WTC11 (cell line): ENCODE results near the gene RGSL1. TPM values are rescaled to one million over a fixed set of nuclear protein-coding genes. Genes with fewer than 3 reads are reported as not detected.

Source experiments
- ATAC-seq: fragments of 200-7000 bp; cut with Tn5 transposase; 2 replicates; pipeline ENCODE4 v1.10.0; 2021; ENCODE audit warnings: mild to moderate bottlenecking, moderate library complexity
- CTCF ChIA-PET: fragments of 300-600 bp; sonication (Branson Sonifier 250); formaldehyde crosslinking; loops from one replicate; lab custom pipeline; 2021; ENCODE audit warnings: antibody characterized with exemption; lab: Charles Lee
- POLR2A ChIA-PET: fragments of 350-600 bp; sonication (Branson Sonifier 250); formaldehyde crosslinking; loops from one replicate; lab custom pipeline; 2021; ENCODE audit warnings: antibody characterized with exemption; lab: Charles Lee
- DNase-seq: peaks from one replicate; pipeline ENCODE4 v3.0.0; 2021; ENCODE audit warnings: low spot score
- H3K27ac Mint-ChIP-seq: 2 replicates; pipeline ENCODE4 v1.8.0; 2021; ENCODE audit warnings: mixed read lengths
- H3K27me3 Mint-ChIP-seq: 2 replicates; pipeline ENCODE4 v1.8.0; 2021; ENCODE audit warnings: low read depth, mild to moderate bottlenecking, moderate library complexity, mixed read lengths
- H3K36me3 Mint-ChIP-seq: 2 replicates; pipeline ENCODE4 v1.8.0; 2021; ENCODE audit warnings: mixed read lengths
- H3K4me1 Mint-ChIP-seq: 2 replicates; pipeline ENCODE4 v1.8.0; 2022; ENCODE audit warnings: mixed read lengths
- H3K4me3 Mint-ChIP-seq: 2 replicates; pipeline ENCODE4 v1.8.0; 2021; ENCODE audit warnings: mild to moderate bottlenecking, moderate library complexity, mixed read lengths
- H3K9me3 Mint-ChIP-seq: 2 replicates; pipeline ENCODE4 v1.8.0; 2021; ENCODE audit warnings: mixed read lengths
- ETV6 ChIP-seq: sonication (generic); formaldehyde crosslinking; IDR thresholded peaks from 2 replicates; pipeline ENCODE4 v1.8.1; 2022; ENCODE audit warnings: mild to moderate bottlenecking, missing genetic modification reagents
- SMAD4 ChIP-seq: sonication (generic); formaldehyde crosslinking; IDR thresholded peaks from 2 replicates; pipeline ENCODE4 v1.8.0; 2022; ENCODE audit warnings: mild to moderate bottlenecking, missing genetic modification reagents
- SOX15 ChIP-seq: fragments of 250-450 bp; sonication (Bioruptor Pico); IDR thresholded peaks from 2 replicates; pipeline ENCODE4 v1.9.0; 2021; ENCODE audit warnings: mild to moderate bottlenecking
- ZNF121 ChIP-seq: sonication (generic); formaldehyde crosslinking; IDR thresholded peaks from 2 replicates; pipeline ENCODE4 v1.8.0; 2023; ENCODE audit warnings: missing genetic modification reagents
- ZNF138 ChIP-seq: sonication (generic); formaldehyde crosslinking; conservative IDR thresholded peaks from 2 replicates; pipeline ENCODE4 v1.8.1; 2022; ENCODE audit warnings: mild to moderate bottlenecking, moderate library complexity, missing genetic modification reagents
- ZNF219 ChIP-seq: sonication (generic); formaldehyde crosslinking; IDR thresholded peaks from 2 replicates; pipeline ENCODE4 v1.8.0; 2023; ENCODE audit warnings: missing genetic modification reagents, mild to moderate bottlenecking, borderline replicate concordance
- ZNF317 ChIP-seq: sonication (generic); formaldehyde crosslinking; IDR thresholded peaks from 2 replicates; pipeline ENCODE4 v1.8.1; 2023; ENCODE audit warnings: low read depth, mild to moderate bottlenecking, moderate library complexity, missing genetic modification reagents, borderline replicate concordance
- ZNF396 ChIP-seq: fragments of 250-450 bp; sonication (Bioruptor Pico); IDR thresholded peaks from 2 replicates; pipeline ENCODE4 v1.8.0; 2021; ENCODE audit warnings: mild to moderate bottlenecking, moderate library complexity, borderline replicate concordance
- ZNF416 ChIP-seq: fragments of 250-450 bp; sonication (Bioruptor Pico); IDR thresholded peaks from 2 replicates; pipeline ENCODE4 v1.9.0; 2021; ENCODE audit warnings: mild to moderate bottlenecking, inconsistent platforms
- ZNF423 ChIP-seq: fragments of 250-450 bp; sonication (Bioruptor Pico); IDR thresholded peaks from 2 replicates; pipeline ENCODE4 v2.1.2; 2022; ENCODE audit warnings: mild to moderate bottlenecking, moderate library complexity
- total RNA-seq: library from RNA; stranded (reverse); gene quantifications from 3 replicates; pipeline ENCODE4 v1.2.3, GENCODE V29; 2021
- TF ChIP-seq, protein P1 (sequence below): sonication (generic); formaldehyde crosslinking; IDR thresholded peaks from 2 replicates; pipeline ENCODE4 v1.8.1; 2022; ENCODE audit warnings: missing genetic modification reagents, borderline replicate concordance
- TF ChIP-seq, protein P2 (sequence below): sonication (generic); formaldehyde crosslinking; IDR thresholded peaks from 2 replicates; pipeline ENCODE4 v1.8.1; 2022; ENCODE audit warnings: mild to moderate bottlenecking, missing genetic modification reagents, moderate library complexity, borderline replicate concordance
- TF ChIP-seq, protein P3 (sequence below): fragments of 250-450 bp; sonication (Bioruptor Pico); IDR thresholded peaks from 2 replicates; pipeline ENCODE4 v2.1.2; 2022; ENCODE audit warnings: mild to moderate bottlenecking, moderate library complexity
- TF ChIP-seq, protein P4 (sequence below): sonication (generic); formaldehyde crosslinking; IDR thresholded peaks from 2 replicates; pipeline ENCODE4 v1.8.0; 2022; ENCODE audit warnings: missing genetic modification reagents
- TF ChIP-seq, protein P5 (sequence below): fragments of 250-450 bp; sonication (Bioruptor Pico); IDR thresholded peaks from 2 replicates; pipeline ENCODE4 v1.8.0; 2021; ENCODE audit warnings: mild to moderate bottlenecking
- TF ChIP-seq, protein P6 (sequence below): sonication (generic); formaldehyde crosslinking; IDR thresholded peaks from 2 replicates; pipeline ENCODE4 v1.8.0; 2023; ENCODE audit warnings: missing genetic modification reagents

Gene RGSL1
- total RNA-seq, 1 experiment from 2014 or later: not detected

DNA sequence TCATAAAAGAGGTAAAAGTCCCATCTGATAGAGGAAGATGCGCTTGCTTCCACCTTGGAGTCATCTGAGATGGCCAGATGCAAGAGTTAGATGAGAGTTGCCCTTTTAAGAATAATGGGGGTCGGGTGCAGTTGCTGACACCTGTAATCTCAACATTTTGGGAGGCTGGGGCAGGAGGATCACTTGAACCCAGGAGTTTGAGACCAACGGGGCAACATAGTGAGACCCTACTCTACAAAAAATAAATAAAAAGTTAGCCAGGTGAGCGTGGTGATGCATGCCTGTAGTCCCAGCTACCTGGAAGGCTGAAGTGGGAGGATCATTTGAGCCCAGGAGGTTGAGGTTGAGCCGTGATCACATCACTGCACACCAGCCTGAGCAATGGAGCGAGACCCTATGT is 36.0 kb upstream of the RGSL1 start:
- peaks cover 5% of the 10 kb centered on the region; the same call in 1 of the 2 replicates for H3K9me3 Mint-ChIP-seq
- no peak for DNase-seq
- no peak overlapping the region for H3K4me3 Mint-ChIP-seq
- H3K36me3 Mint-ChIP-seq: no peaks in the 10 kb centered on the region
- no peak overlapping the region for H3K27ac Mint-ChIP-seq
- no peaks in the 10 kb centered on the region for H3K27me3 Mint-ChIP-seq
- H3K4me1 Mint-ChIP-seq: peaks cover 2% of the 10 kb centered on the region; the same call in 1 of the 2 replicates
- ATAC-seq: no peak
- ChIA-PET CTCF (no interaction called here), POLR2A (no interaction called here)
- peak; percentile 62 for TF ChIP-seq ZNF121 (CRISPR knock-in tag)
- no peak for TF ChIP-seq ZNF138 (CRISPR knock-in tag)

DNA sequence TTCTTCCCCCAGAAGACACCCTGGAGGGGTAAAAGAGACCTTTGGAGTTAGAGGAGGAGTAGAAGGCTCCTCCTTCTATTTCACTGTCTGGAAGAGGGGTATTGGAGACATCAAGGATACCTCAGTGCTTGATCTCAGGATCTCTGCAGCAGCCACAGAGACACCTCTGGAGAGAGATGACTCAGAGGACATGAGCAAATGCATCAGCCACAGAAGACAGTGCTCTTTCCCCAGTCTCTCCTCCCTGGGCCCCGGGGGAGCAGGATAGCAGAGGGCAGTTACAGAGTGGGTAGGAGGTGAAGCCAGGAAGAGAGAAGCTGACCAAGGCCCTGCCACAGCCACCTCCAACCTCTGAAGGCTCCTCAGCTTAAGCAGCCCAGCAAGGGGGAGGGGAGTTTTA is 34.2 kb upstream of the RGSL1 start:
- no peak overlapping the region for H3K27ac Mint-ChIP-seq
- ATAC-seq: no peak
- DNase-seq: no peak
- TF ChIP-seq, protein P1, sequence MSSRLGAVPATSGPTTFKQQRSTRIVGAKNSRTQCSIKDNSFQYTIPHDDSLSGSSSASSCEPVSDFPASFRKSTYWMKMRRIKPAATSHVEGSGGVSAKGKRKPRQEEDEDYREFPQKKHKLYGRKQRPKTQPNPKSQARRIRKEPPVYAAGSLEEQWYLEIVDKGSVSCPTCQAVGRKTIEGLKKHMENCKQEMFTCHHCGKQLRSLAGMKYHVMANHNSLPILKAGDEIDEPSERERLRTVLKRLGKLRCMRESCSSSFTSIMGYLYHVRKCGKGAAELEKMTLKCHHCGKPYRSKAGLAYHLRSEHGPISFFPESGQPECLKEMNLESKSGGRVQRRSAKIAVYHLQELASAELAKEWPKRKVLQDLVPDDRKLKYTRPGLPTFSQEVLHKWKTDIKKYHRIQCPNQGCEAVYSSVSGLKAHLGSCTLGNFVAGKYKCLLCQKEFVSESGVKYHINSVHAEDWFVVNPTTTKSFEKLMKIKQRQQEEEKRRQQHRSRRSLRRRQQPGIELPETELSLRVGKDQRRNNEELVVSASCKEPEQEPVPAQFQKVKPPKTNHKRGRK: no peak
- TF ChIP-seq, protein P2, sequence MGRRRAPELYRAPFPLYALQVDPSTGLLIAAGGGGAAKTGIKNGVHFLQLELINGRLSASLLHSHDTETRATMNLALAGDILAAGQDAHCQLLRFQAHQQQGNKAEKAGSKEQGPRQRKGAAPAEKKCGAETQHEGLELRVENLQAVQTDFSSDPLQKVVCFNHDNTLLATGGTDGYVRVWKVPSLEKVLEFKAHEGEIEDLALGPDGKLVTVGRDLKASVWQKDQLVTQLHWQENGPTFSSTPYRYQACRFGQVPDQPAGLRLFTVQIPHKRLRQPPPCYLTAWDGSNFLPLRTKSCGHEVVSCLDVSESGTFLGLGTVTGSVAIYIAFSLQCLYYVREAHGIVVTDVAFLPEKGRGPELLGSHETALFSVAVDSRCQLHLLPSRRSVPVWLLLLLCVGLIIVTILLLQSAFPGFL (CRISPR knock-in tag): no peak
- TF ChIP-seq ZNF317 (CRISPR knock-in tag) (no peak), SMAD4 (CRISPR knock-in tag) (no peak)
- TF ChIP-seq, protein P3, sequence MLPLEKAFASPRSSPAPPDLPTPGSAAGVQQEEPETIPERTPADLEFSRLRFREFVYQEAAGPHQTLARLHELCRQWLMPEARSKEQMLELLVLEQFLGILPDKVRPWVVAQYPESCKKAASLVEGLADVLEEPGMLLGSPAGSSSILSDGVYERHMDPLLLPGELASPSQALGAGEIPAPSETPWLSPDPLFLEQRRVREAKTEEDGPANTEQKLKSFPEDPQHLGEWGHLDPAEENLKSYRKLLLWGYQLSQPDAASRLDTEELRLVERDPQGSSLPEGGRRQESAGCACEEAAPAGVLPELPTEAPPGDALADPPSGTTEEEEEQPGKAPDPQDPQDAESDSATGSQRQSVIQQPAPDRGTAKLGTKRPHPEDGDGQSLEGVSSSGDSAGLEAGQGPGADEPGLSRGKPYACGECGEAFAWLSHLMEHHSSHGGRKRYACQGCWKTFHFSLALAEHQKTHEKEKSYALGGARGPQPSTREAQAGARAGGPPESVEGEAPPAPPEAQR (CRISPR knock-in tag): no peak
- TF ChIP-seq, protein P4, sequence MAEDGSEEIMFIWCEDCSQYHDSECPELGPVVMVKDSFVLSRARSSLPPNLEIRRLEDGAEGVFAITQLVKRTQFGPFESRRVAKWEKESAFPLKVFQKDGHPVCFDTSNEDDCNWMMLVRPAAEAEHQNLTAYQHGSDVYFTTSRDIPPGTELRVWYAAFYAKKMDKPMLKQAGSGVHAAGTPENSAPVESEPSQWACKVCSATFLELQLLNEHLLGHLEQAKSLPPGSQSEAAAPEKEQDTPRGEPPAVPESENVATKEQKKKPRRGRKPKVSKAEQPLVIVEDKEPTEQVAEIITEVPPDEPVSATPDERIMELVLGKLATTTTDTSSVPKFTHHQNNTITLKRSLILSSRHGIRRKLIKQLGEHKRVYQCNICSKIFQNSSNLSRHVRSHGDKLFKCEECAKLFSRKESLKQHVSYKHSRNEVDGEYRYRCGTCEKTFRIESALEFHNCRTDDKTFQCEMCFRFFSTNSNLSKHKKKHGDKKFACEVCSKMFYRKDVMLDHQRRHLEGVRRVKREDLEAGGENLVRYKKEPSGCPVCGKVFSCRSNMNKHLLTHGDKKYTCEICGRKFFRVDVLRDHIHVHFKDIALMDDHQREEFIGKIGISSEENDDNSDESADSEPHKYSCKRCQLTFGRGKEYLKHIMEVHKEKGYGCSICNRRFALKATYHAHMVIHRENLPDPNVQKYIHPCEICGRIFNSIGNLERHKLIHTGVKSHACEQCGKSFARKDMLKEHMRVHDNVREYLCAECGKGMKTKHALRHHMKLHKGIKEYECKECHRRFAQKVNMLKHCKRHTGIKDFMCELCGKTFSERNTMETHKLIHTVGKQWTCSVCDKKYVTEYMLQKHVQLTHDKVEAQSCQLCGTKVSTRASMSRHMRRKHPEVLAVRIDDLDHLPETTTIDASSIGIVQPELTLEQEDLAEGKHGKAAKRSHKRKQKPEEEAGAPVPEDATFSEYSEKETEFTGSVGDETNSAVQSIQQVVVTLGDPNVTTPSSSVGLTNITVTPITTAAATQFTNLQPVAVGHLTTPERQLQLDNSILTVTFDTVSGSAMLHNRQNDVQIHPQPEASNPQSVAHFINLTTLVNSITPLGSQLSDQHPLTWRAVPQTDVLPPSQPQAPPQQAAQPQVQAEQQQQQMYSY (CRISPR knock-in tag): no peak
- TF ChIP-seq, all 79 proteins: peak for 0
- ChIA-PET POLR2A (no interaction called here), CTCF (interaction anchor here (1.0 to 1.5 kb wide), 2 partner anchors 11 to 335 kb away, joined by 4 to 6 read pairs; no protein-coding TSS in a partner anchor)
- Mint-ChIP-seq H3K9me3 (peaks cover 5% of the 10 kb centered on the region; the same call in 1 of the 2 replicates), H3K27me3 (no peaks in the 10 kb centered on the region), H3K36me3 (no peaks in the 10 kb centered on the region), H3K4me3 (no peak overlapping the region), H3K4me1 (no peaks in the 10 kb centered on the region)

DNA sequence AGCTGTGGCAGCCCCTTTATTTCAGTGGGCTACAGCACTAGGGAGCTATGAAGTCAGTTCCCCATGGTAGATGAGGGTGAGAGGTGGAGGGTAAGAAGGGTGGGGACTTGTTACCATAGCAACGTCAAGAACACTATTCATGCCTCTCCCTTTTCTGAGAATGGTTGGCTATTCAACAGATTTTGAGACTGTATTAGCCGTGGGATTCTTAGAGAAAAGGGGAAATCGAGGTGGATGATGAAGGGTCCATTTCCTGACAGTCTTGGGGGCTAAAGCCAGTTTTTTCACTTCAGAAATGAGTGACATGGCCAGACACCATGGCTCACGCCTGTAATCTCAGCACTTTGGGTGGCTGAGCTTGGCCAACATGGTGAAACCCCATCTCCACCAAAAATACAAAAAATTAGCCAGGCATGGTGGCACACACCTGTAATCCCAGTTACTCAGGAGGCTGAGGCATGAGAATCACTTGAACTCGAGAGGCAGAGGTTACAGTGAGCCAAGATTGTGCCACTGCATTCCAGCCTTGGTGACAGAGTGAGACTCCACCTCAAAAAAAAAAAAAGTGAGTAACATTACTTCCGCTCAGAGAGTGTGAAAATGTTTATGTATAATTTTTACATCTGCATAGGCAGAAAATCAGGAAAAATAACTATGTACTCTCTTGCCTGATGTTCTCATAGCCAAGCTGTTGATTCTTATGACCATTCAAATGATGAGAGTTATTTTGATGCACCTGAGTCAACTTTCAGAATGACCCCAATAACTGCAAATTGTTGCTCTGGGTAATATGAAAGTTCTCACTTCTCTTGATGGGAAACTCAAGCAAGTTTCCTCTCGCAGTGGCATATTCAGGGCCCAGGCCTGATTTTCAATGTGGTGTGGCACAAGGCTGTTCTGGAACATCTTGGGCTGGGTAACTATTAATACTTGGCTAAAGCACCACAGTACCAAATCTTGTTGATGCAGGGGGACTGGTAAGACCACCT is 23.2 kb upstream of the RGSL1 start:
- no peaks in the 10 kb centered on the region for H3K27me3 Mint-ChIP-seq
- ChIA-PET POLR2A (no interaction called here), CTCF (no interaction called here)
- ATAC-seq (peak; percentile 39; the same call in 1 of the 2 replicates), DNase-seq (no peak)
- H3K4me1 Mint-ChIP-seq: no peaks in the 10 kb centered on the region; the same call in 1 of the 2 replicates
- no peaks in the 10 kb centered on the region for H3K9me3 Mint-ChIP-seq
- H3K36me3 Mint-ChIP-seq: no peaks in the 10 kb centered on the region
- H3K27ac Mint-ChIP-seq: no peak overlapping the region
- H3K4me3 Mint-ChIP-seq: no peak overlapping the region
- TF ChIP-seq ZNF396 (CRISPR knock-in tag) (no peak), ZNF416 (CRISPR knock-in tag) (no peak), SOX15 (CRISPR knock-in tag) (no peak), ZNF423 (no peak), ZNF219 (CRISPR knock-in tag) (no peak), ETV6 (CRISPR knock-in tag) (no peak), ZNF317 (CRISPR knock-in tag) (no peak)
- TF ChIP-seq, protein P5, sequence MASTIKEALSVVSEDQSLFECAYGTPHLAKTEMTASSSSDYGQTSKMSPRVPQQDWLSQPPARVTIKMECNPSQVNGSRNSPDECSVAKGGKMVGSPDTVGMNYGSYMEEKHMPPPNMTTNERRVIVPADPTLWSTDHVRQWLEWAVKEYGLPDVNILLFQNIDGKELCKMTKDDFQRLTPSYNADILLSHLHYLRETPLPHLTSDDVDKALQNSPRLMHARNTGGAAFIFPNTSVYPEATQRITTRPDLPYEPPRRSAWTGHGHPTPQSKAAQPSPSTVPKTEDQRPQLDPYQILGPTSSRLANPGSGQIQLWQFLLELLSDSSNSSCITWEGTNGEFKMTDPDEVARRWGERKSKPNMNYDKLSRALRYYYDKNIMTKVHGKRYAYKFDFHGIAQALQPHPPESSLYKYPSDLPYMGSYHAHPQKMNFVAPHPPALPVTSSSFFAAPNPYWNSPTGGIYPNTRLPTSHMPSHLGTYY (CRISPR knock-in tag): no peak
- TF ChIP-seq, protein P3 (CRISPR knock-in tag): no peak
- TF ChIP-seq, protein P6, sequence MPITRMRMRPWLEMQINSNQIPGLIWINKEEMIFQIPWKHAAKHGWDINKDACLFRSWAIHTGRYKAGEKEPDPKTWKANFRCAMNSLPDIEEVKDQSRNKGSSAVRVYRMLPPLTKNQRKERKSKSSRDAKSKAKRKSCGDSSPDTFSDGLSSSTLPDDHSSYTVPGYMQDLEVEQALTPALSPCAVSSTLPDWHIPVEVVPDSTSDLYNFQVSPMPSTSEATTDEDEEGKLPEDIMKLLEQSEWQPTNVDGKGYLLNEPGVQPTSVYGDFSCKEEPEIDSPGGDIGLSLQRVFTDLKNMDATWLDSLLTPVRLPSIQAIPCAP: no peak
